HepG2 (cell line): ENCODE results near the gene STX1B. TPM values are rescaled to one million over a fixed set of nuclear protein-coding genes. Genes with fewer than 3 reads are reported as not detected.

Source experiments
- ARID2 ChIP-seq: sonication (generic); formaldehyde crosslinking; IDR thresholded peaks from 2 replicates; pipeline ENCODE4 v1.8.1; 2022; ENCODE audit warnings: mild to moderate bottlenecking, missing genetic modification reagents, borderline replicate concordance
- ELF1 ChIP-seq: sonication (generic); formaldehyde crosslinking; IDR thresholded peaks from 2 replicates; pipeline ENCODE4 v1.4.0; 2020; ENCODE audit warnings: missing genetic modification reagents
- FIP1L1 ChIP-seq: fragments of 200-400 bp; formaldehyde crosslinking; IDR thresholded peaks from 2 replicates; pipeline ENCODE4 v1.6.1; 2018; ENCODE audit warnings: low read depth, mild to moderate bottlenecking, low read length, moderate library complexity, borderline replicate concordance; ENCODE audit not compliant: insufficient read depth
- GLI4 ChIP-seq: sonication (generic); formaldehyde crosslinking; IDR thresholded peaks from 2 replicates; pipeline ENCODE4 v1.5.1; 2020; ENCODE audit warnings: missing genetic modification reagents, mild to moderate bottlenecking, moderate library complexity, borderline replicate concordance
- HHEX ChIP-seq: IDR thresholded peaks from 2 replicates; pipeline ENCODE4 v1.6.1; 2016; ENCODE audit warnings: control low read depth
- KDM1A ChIP-seq: IDR thresholded peaks from 2 replicates; pipeline ENCODE4 v1.6.1; 2016; ENCODE audit warnings: missing compliant biosample characterization
- KMT2A ChIP-seq: sonication (generic); formaldehyde crosslinking; IDR thresholded peaks from 2 replicates; pipeline ENCODE4 v1.4.0; 2020; ENCODE audit warnings: missing genetic modification reagents
- MBD4 ChIP-seq: IDR thresholded peaks from 2 replicates; pipeline ENCODE4 v1.6.1; 2012; ENCODE audit warnings: low read length, inconsistent platforms, borderline replicate concordance
- MEIS1 ChIP-seq: sonication (generic); formaldehyde crosslinking; IDR thresholded peaks from 2 replicates; pipeline ENCODE4 v1.9.0; 2021; ENCODE audit warnings: mild to moderate bottlenecking, missing genetic modification reagents, moderate library complexity, borderline replicate concordance
- SNAPC2 ChIP-seq: sonication (generic); formaldehyde crosslinking; IDR thresholded peaks from 2 replicates; pipeline ENCODE4 v1.8.1; 2022; ENCODE audit warnings: mild to moderate bottlenecking, missing genetic modification reagents
- TEF ChIP-seq: sonication (generic); formaldehyde crosslinking; IDR thresholded peaks from 2 replicates; pipeline ENCODE4 v1.5.0; 2020; ENCODE audit warnings: missing genetic modification reagents
- TSC22D2 ChIP-seq: sonication (generic); formaldehyde crosslinking; IDR thresholded peaks from 2 replicates; pipeline ENCODE4 v1.5.1; 2020; ENCODE audit warnings: missing genetic modification reagents, mild to moderate bottlenecking, borderline replicate concordance
- ZBTB20 ChIP-seq: sonication (generic); formaldehyde crosslinking; IDR thresholded peaks from 2 replicates; pipeline ENCODE4 v1.8.1; 2023; ENCODE audit warnings: missing genetic modification reagents, low read depth, mild to moderate bottlenecking, borderline replicate concordance
- ZC3H13 ChIP-seq: sonication (generic); formaldehyde crosslinking; IDR thresholded peaks from 2 replicates; pipeline ENCODE4 v1.8.1; 2023; ENCODE audit warnings: mild to moderate bottlenecking, missing genetic modification reagents, moderate library complexity
- ZFP1 ChIP-seq: IDR thresholded peaks from 2 replicates; pipeline ENCODE4 v1.6.1; 2016
- ZFP82 ChIP-seq: sonication (generic); formaldehyde crosslinking; IDR thresholded peaks from 2 replicates; pipeline ENCODE4 v1.5.1; 2020; ENCODE audit warnings: mild to moderate bottlenecking, missing genetic modification reagents, borderline replicate concordance
- ZKSCAN1 ChIP-seq: fragments of 150-350 bp; IDR thresholded peaks from 2 replicates; pipeline ENCODE4 v1.6.1; 2014; ENCODE audit warnings: low read length
- ZNF253 ChIP-seq: sonication (generic); formaldehyde crosslinking; IDR thresholded peaks from 2 replicates; pipeline ENCODE4 v1.8.0; 2022; ENCODE audit warnings: mild to moderate bottlenecking, missing genetic modification reagents, borderline replicate concordance
- ZNF414 ChIP-seq: sonication (generic); formaldehyde crosslinking; IDR thresholded peaks from 2 replicates; pipeline ENCODE4 v1.5.0; 2020; ENCODE audit warnings: missing genetic modification reagents
- ZNF616 ChIP-seq: sonication (generic); formaldehyde crosslinking; IDR thresholded peaks from 2 replicates; pipeline ENCODE4 v1.5.0; 2020; ENCODE audit warnings: low read depth, mild to moderate bottlenecking, missing genetic modification reagents
- ZNF761 ChIP-seq: sonication (generic); formaldehyde crosslinking; conservative IDR thresholded peaks from 2 replicates; pipeline ENCODE4 v1.4.0; 2020; ENCODE audit warnings: mild to moderate bottlenecking, missing genetic modification reagents
- polyA plus RNA-seq, 8 experiments: library from polyadenylated mRNA; depleted of rRNA in 3 of 8; stranded (reverse) in 7 of 8; unstranded in 1 of 8; fragments of >200 nt; fragmentation: Illumina TruSeq in 4 of 8; extraction: Trizol in 4 of 8; gene quantifications; 2 replicates each; pipeline versions ENCODE4 v1.2.1 to v1.2.3, GENCODE V29; 2011 to 2016; ENCODE audit warnings: low read depth in 4 of 8, missing spikeins in 1 of 8, mixed read lengths in 1 of 8; ENCODE audit not compliant: insufficient read depth in 1 of 8
- total RNA-seq, 5 experiments: library from RNA; depleted of rRNA; stranded (reverse); fragments of >200 nt; fragmentation: Illumina TruSeq; extraction: Trizol; gene quantifications; 2 replicates each; pipeline ENCODE4 v1.2.3, GENCODE V29; 2016; ENCODE audit warnings: low read depth in 1 of 5
- TF ChIP-seq, protein P1 (sequence below): sonication (generic); formaldehyde crosslinking; IDR thresholded peaks from 2 replicates; pipeline ENCODE4 v1.8.0; 2023; ENCODE audit warnings: mild to moderate bottlenecking, missing genetic modification reagents
- TF ChIP-seq, protein P2 (sequence below): sonication (generic); formaldehyde crosslinking; IDR thresholded peaks from 2 replicates; pipeline ENCODE4 v1.5.1; 2020; ENCODE audit warnings: mild to moderate bottlenecking, missing genetic modification reagents, moderate library complexity
- TF ChIP-seq, protein P3 (sequence below): sonication (generic); formaldehyde crosslinking; IDR thresholded peaks from 2 replicates; pipeline ENCODE4 v1.8.0; 2022; ENCODE audit warnings: mild to moderate bottlenecking, missing genetic modification reagents

The STX1B gene
- total and polyA plus RNA-seq, 2 of the 13 experiments (the other 11 are each of a cell fraction or from before 2014, with no cell fraction given), result 2.1 to 3.0 TPM

DNA sequence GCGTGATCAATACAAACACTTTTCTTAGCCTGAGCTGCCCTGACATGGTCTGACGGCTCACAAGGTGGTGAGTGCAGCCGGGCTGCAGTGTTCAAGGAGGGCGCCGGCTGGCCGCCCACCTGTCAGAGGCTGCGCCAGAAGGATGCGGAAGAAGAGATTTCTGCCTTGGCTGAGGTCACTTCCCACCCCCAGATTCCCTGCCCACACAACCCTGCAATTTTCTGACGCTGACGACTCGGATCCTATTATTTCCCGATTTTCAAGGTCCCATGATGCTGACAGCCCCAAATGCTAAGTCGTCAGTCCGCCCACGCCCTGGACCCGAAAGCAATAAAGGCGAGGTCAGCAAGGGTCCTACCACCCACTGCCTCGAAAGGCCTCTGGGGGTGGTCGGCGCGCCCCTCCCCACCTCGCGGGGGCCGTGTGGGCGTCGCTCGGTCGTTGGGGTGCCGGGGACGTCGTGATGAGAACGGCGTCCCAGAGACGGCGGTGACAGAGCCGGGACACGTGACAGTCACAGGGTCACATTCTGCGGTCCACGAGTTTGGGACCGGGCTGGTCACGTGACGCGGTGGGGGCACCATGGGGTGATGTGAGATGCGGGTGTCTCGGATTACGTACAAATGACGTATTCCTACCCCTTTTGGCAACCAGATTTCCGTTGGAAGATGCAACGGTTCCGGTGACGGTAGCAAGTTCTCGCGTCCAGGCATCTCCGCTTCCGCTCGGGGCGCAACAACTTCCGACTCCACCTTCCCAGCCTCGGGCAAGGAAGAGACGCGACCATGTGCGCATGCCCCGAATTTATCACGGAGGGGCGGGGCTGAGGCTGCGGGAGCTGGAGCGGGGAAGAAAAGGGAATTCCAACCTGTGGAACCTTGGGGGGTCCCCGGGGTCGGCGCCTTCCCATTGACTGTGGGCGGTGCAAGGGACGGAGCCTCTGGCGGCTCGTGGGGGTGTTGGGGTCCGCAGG, 22.6 kb upstream of the STX1B start, which contains the start of gene STX4 (continued):
- TF ChIP-seq MEIS1 (no peak; the same call in 1 of the 2 replicates), TSC22D2 (CRISPR knock-in tag) (no peak; the same call in 1 of the 2 replicates), ZNF253 (0 out of 2 replicates have a peak, but pooled peaks have one; percentile 81), KDM1A (CRISPR knock-in tag) (peak; percentile 64), SNAPC2 (no peak), FIP1L1 (0 out of 2 replicates have a peak, but pooled peaks have one; percentile 30), ZFP1 (CRISPR knock-in tag) (no peak), ZKSCAN1 (no peak), HHEX (CRISPR knock-in tag) (0 out of 2 replicates have a peak, but pooled peaks have one; percentile 7), ARID2 (CRISPR knock-in tag) (0 out of 2 replicates have a peak, but pooled peaks have one; percentile 88), ZNF414 (CRISPR knock-in tag) (peak; percentile 90), ZFP82 (CRISPR knock-in tag) (peak; percentile 16; the same call in 1 of the 2 replicates), ZBTB20 (peak; percentile 82; the same call in 1 of the 2 replicates), ELF1 (CRISPR knock-in tag) (peak; percentile 95), GLI4 (CRISPR knock-in tag) (peak; percentile 98; the same call in 1 of the 2 replicates), ZC3H13 (peak; percentile 94), TEF (0 out of 2 replicates have a peak, but pooled peaks have one; percentile 36), KMT2A (peak; percentile 60), ZNF761 (no peak), MBD4 (no peak), ZNF616 (CRISPR knock-in tag) (peak; percentile 61; the same call in 1 of the 2 replicates)
- TF ChIP-seq, protein P1, sequence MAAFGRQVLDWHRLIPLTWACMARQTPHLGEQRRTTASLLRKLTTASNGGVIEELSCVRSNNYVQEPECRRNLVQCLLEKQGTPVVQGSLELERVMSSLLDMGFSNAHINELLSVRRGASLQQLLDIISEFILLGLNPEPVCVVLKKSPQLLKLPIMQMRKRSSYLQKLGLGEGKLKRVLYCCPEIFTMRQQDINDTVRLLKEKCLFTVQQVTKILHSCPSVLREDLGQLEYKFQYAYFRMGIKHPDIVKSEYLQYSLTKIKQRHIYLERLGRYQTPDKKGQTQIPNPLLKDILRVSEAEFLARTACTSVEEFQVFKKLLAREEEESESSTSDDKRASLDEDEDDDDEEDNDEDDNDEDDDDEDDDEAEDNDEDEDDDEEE (CRISPR knock-in tag), result peak; percentile 46; the same call in 1 of the 2 replicates
- TF ChIP-seq, protein P2, sequence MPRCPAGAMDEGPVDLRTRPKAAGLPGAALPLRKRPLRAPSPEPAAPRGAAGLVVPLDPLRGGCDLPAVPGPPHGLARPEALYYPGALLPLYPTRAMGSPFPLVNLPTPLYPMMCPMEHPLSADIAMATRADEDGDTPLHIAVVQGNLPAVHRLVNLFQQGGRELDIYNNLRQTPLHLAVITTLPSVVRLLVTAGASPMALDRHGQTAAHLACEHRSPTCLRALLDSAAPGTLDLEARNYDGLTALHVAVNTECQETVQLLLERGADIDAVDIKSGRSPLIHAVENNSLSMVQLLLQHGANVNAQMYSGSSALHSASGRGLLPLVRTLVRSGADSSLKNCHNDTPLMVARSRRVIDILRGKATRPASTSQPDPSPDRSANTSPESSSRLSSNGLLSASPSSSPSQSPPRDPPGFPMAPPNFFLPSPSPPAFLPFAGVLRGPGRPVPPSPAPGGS (CRISPR knock-in tag), result peak; percentile 90; the same call in 1 of the 2 replicates
- TF ChIP-seq, protein P3, sequence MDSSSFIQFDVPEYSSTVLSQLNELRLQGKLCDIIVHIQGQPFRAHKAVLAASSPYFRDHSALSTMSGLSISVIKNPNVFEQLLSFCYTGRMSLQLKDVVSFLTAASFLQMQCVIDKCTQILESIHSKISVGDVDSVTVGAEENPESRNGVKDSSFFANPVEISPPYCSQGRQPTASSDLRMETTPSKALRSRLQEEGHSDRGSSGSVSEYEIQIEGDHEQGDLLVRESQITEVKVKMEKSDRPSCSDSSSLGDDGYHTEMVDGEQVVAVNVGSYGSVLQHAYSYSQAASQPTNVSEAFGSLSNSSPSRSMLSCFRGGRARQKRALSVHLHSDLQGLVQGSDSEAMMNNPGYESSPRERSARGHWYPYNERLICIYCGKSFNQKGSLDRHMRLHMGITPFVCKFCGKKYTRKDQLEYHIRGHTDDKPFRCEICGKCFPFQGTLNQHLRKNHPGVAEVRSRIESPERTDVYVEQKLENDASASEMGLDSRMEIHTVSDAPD (CRISPR knock-in tag), result peak; percentile 25; the same call in 1 of the 2 replicates
